ENCODE results near the gene OTUD7B.

Gene OTUD7B

GRCh38 chr1:150018165-150018564 lies 7.6 kb upstream of the OTUD7B start:
- TF ChIP-seq, protein P1, sequence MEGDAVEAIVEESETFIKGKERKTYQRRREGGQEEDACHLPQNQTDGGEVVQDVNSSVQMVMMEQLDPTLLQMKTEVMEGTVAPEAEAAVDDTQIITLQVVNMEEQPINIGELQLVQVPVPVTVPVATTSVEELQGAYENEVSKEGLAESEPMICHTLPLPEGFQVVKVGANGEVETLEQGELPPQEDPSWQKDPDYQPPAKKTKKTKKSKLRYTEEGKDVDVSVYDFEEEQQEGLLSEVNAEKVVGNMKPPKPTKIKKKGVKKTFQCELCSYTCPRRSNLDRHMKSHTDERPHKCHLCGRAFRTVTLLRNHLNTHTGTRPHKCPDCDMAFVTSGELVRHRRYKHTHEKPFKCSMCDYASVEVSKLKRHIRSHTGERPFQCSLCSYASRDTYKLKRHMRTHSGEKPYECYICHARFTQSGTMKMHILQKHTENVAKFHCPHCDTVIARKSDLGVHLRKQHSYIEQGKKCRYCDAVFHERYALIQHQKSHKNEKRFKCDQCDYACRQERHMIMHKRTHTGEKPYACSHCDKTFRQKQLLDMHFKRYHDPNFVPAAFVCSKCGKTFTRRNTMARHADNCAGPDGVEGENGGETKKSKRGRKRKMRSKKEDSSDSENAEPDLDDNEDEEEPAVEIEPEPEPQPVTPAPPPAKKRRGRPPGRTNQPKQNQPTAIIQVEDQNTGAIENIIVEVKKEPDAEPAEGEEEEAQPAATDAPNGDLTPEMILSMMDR (IDR thresholded peaks at IDR 0.05; ENCODE audit: low read depth, low read length, missing control alignments) = no peak
- no peak for DNase-seq (ENCODE audit: low read depth)
- no peak overlapping the region for H3K4me3 ChIP-seq (ENCODE audit: low read depth, low read length)
- in situ Hi-C loops (cut with HindIII; ENCODE audit: low sequenced_read_pairs) = no loop called here

DNA sequence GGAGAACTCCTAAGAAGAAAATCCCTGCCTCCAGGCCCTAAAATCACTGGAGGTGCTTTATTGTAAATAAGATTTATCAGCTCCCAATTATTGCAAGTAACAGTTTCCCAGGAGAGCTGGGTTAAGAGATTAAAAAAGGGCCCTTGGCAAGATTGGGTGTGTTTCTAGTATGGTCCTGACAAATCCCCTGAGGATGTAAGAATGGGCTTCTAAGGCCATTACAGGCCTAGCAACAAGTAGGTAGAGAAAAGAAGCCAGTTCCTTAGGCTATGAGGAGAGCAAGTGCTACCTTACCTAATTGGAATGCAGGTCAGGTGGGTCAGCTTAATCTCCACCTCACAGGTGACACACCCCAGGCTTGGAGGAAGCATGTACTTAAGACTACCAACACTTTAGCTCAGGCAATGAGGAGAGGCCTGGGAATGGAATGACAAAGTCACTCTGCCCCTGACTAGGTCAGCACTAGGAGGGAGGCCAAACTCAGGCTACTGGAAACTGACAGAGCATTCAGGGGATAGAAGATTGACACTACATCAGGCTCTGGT lies 6.8 kb upstream of the OTUD7B start:
- in situ Hi-C loops (cut with HindIII; ENCODE audit: low sequenced_read_pairs) = no loop called here
- no peak overlapping the region for H3K4me3 ChIP-seq (ENCODE audit: low read depth, low read length)
- DNase-seq (ENCODE audit: low read depth) = no peak
- TF ChIP-seq, protein P1 (IDR thresholded peaks at IDR 0.05; ENCODE audit: low read depth, low read length, missing control alignments) = no peak

DNA sequence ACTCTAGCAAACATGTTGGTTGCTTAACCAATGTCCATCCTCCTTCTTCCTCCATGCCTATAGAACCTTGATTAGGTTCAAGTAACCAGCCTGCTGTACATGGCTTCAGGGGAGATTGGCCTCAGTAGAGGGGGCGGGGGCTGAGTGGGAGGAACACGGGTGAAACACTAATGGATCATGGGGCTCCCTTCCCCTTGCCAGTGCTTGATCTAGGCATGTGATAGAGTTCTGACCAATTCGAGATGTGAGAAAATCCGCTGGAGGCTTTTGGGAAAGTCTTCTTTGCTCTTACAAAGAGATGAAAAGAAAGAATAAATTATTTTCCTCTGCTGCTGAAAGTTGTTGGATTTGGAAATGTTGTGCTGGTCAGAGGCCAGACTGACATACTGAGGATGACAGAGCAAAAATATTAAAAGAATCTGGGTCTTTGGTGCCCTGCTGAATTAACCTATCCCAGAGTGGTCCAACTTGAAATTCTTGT lies 5.2 kb upstream of the OTUD7B start:
- TF ChIP-seq, protein P1 (IDR thresholded peaks at IDR 0.05; ENCODE audit: low read depth, low read length, missing control alignments) = no peak
- no peak overlapping the region for H3K4me3 ChIP-seq (ENCODE audit: low read depth, low read length)
- no peak for DNase-seq (ENCODE audit: low read depth)
- in situ Hi-C loops (cut with HindIII; ENCODE audit: low sequenced_read_pairs) = no loop called here

GRCh38 chr1:150012611-150013010 lies 2.1 kb upstream of the OTUD7B start:
- DNase-seq (ENCODE audit: low read depth) = no peak
- in situ Hi-C loops (cut with HindIII; ENCODE audit: low sequenced_read_pairs) = no loop called here

DNA sequence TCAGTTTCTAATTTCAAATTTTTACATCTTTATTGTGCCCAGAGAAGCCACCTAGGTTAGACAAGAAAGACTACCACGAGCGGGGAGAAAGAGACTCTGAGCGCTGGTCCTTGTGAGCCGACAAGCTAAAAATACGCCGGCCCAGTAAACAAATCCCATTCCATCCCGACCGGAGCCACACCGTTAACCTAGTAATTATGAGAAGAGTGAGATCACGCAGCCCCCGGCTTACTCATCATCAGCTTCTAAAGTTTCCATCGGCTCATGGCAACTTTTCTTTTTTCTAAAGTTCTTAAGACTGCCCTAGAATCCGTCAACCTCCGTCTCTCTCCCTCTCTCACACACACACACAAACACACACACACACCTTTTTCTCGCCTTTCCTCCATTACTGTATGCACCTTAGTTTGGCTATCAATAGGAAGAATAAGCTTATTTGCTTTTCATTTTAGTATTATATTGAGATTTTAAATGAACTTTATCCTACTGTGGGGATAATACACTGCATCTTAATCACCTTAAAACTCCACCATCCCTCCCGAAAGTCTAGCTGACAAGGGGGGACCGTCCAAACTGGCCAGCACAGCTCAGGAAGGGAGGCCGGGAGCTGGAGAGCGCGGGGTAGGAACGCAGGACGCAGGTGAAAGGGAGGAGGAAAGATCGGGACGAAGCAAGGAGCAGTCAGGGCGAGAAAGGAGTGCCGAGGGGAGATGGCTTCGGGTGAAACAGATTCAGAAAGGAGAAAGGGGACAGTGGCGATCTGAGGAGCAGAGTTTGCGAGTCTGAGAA lies 728 bp downstream of the OTUD7B start:
- TF ChIP-seq, protein P1 (IDR thresholded peaks at IDR 0.05; ENCODE audit: low read depth, low read length, missing control alignments) = no peak
- in situ Hi-C loops (cut with HindIII; ENCODE audit: low sequenced_read_pairs) = no loop called here
- H3K4me3 ChIP-seq (ENCODE audit: low read depth, low read length) = peak overlapping the region; percentile 73
- DNase-seq (ENCODE audit: low read depth) = peak; percentile 72

More at GRCh38 chr1:150012611-150013010, 2.1 kb upstream of the OTUD7B start:
- no peak overlapping the region for H3K4me3 ChIP-seq (ENCODE audit: low read depth, low read length)
- TF ChIP-seq, protein P1 (IDR thresholded peaks at IDR 0.05; ENCODE audit: low read depth, low read length, missing control alignments) = no peak

DNA sequence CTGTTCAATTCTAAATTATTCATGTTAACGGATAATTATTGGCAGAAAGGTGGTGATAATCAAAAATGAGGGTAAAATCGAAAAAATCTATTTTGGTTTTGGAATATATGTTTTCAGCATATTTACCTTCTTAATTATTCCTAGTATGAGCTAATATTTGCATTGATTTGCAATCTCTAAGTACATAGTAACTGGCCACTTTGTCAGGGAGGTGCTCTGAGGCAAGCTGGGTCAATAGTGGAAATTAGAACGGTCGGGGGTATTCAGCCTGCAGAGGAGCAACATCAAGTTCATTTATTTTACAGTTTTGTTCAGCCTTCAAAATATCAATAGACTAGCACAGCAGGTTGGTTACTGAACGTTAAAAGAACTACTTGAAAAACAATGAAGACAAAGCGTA lies 1.8 kb downstream of the OTUD7B start:
- DNase-seq (ENCODE audit: low read depth) = no peak
- TF ChIP-seq, protein P1 (IDR thresholded peaks at IDR 0.05; ENCODE audit: low read depth, low read length, missing control alignments) = no peak
- in situ Hi-C loops (cut with HindIII; ENCODE audit: low sequenced_read_pairs) = no loop called here
- H3K4me3 ChIP-seq (ENCODE audit: low read depth, low read length) = peak overlapping the region; percentile 73

Data from astrocyte of the cerebellum (primary cell).